Measurements from ENCODE around the gene TMX1. TPM values are rescaled to one million over a fixed set of nuclear protein-coding genes. Genes with fewer than 3 reads are reported as not detected.

The TMX1 gene
- total RNA-seq = 10 to 100 TPM; 24.0 to 48.8 (median 36.2) TPM

- Histone ChIP-seq H3K36me3 (peaks cover 0 to under 1% (median 0%) of the 10 kb centered on the region in 3 donors), H3K27ac (peak within 1 kb of the TSS; percentile 84 to 90 (median 88)), H3K9me3 (no peaks in the 10 kb centered on the region), H3K4me1 (peaks cover 6 to 42% (median 13%) of the 10 kb centered on the region in 3 donors), H3K4me3 (peak within 1 kb of the TSS; percentile 77 to 91 (median 84)), H3K27me3 (no peaks in the 10 kb centered on the region)
- peak in 3 of 4 donors; percentile 72 to 87 (median 84) for TF ChIP-seq POLR2A (IDR thresholded peaks at IDR 0.05)
- peak in 1 of 6 experiments; percentile 35 for TF ChIP-seq CTCF (IDR thresholded peaks at IDR 0.05)
- intact Hi-C loops (cut with DNase I) = no loop called here
- DNase-seq = peak; percentile 47
- WGBS, 2 donors = 1% methylated on average over 27 to 32 of the region's 65 CpGs
These were observed at the start of gene TMX1 for GRCh38 chr14:51239813-51240803. TSS of gene TMX1 (plus strand) at chr14:51240247. CDS start at chr14:51240293, 46 bp downstream.

- no peak overlapping the region for H3K4me3 ChIP-seq
- no peaks in the 10 kb centered on the region for H3K9me3 ChIP-seq
- H3K36me3 ChIP-seq = no peaks in the 10 kb centered on the region
- no peak for TF ChIP-seq CTCF (IDR thresholded peaks at IDR 0.05)
- TF ChIP-seq POLR2A (IDR thresholded peaks at IDR 0.05) = no peak
- peaks cover 0 to 26% (median 0%) of the 10 kb centered on the region in 4 donors for H3K27me3 ChIP-seq
- 78 to 88% methylated on average over 2 of the region's 2 CpGs for WGBS, 2 donors
- no peak overlapping the region for H3K27ac ChIP-seq
- H3K4me1 ChIP-seq = no peaks in the 10 kb centered on the region
- no peak for DNase-seq
- intact Hi-C loops (cut with DNase I) = no loop called here
These were observed 38.2 kb upstream of the TMX1 start for GRCh38 chr14:51201890-51202289.

GRCh38 chr14:51202914-51203665 lies 37.0 kb upstream of the TMX1 start:
- Histone ChIP-seq H3K36me3 (no peaks in the 10 kb centered on the region), H3K4me1 (no peaks in the 10 kb centered on the region), H3K27me3 (peaks cover 0 to 36% (median 0%) of the 10 kb centered on the region in 4 donors), H3K9me3 (no peaks in the 10 kb centered on the region), H3K27ac (no peak overlapping the region), H3K4me3 (no peak overlapping the region)
- TF ChIP-seq CTCF (IDR thresholded peaks at IDR 0.05) (no peak), POLR2A (IDR thresholded peaks at IDR 0.05) (no peak)
- intact Hi-C loops (cut with DNase I) = no loop called here
- DNase-seq = no peak
- WGBS, 2 donors = 79 to 86% methylated on average over 5 of the region's 5 CpGs

- intact Hi-C loops (cut with DNase I) = no loop called here
- DNase-seq = no peak
- Histone ChIP-seq H3K27me3 (peaks cover 0 to 38% (median 0%) of the 10 kb centered on the region in 4 donors), H3K4me3 (no peak overlapping the region), H3K36me3 (no peaks in the 10 kb centered on the region), H3K27ac (no peak overlapping the region), H3K9me3 (no peaks in the 10 kb centered on the region), H3K4me1 (no peaks in the 10 kb centered on the region)
- TF ChIP-seq CTCF (IDR thresholded peaks at IDR 0.05) (no peak), POLR2A (IDR thresholded peaks at IDR 0.05) (no peak)
- WGBS, 2 donors = 100% methylated on average over 1 of the region's 3 CpGs; no CpG with 5 or more reads in 1 of the 2 donors
These were observed 36.2 kb upstream of the TMX1 start for GRCh38 chr14:51203881-51204280.

Data from esophagus squamous epithelium (tissue), 5 donors.